NCI-H774 (cell line): ENCODE results near the gene SLC16A6.
A peak's percentile ranks its signal among the peaks of the same experiment; 100 is the strongest.
"Not testable (repeated sequence)": the region's sequence is repeated elsewhere in the genome, so short reads cannot be mapped to it uniquely, and the experiment has no call there.

ENCODE experiments used
- DNase-seq: peaks from one replicate; lab custom pipeline; 2025; lab: John Stamatoyannopoulos, UW

Gene SLC16A6

GRCh38 chr17:68247445-68248198, 43.3 kb downstream of the SLC16A6 start, which contains the start of gene AMZ2:
Gene AMZ2 (plus strand): TSS chr17:68248043. CDS start chr17:68250188, 2,145 bp downstream.
- DNase-seq: peak; percentile 98

GRCh38 chr17:68246271-68247028, 44.5 kb downstream of the SLC16A6 start:
- DNase-seq: no peak

- no peak for DNase-seq
Measured at GRCh38 chr17:68239632-68240366, 51.1 kb downstream of the SLC16A6 start.

- DNase-seq: no peak
Measured at GRCh38 chr17:68238871-68239253, 52.1 kb downstream of the SLC16A6 start.

- no peak for DNase-seq
Measured at GRCh38 chr17:68238164-68238870, 52.6 kb downstream of the SLC16A6 start.

GRCh38 chr17:68237369-68238163, 53.4 kb downstream of the SLC16A6 start:
- DNase-seq: not testable (repeated sequence)

GRCh38 chr17:68235336-68235791, 55.6 kb downstream of the SLC16A6 start:
- DNase-seq: not testable (repeated sequence)

GRCh38 chr17:68234726-68235335, 56.1 kb downstream of the SLC16A6 start:
- DNase-seq: not testable (repeated sequence)

GRCh38 chr17:68232741-68233140, 58.2 kb downstream of the SLC16A6 start:
- not testable (repeated sequence) for DNase-seq

GRCh38 chr17:68231541-68231940, 59.4 kb downstream of the SLC16A6 start:
- DNase-seq: no peak

GRCh38 chr17:68231131-68231530, 59.8 kb downstream of the SLC16A6 start:
- not testable (repeated sequence) for DNase-seq

- DNase-seq: no peak
Measured at GRCh38 chr17:68229619-68230018, 61.3 kb downstream of the SLC16A6 start.

- no peak for DNase-seq
Measured at GRCh38 chr17:68228817-68229570, 61.9 kb downstream of the SLC16A6 start.

GRCh38 chr17:68228039-68228680, 62.8 kb downstream of the SLC16A6 start:
- DNase-seq: not testable (repeated sequence)

- not testable (repeated sequence) for DNase-seq
Measured at GRCh38 chr17:68225055-68225454, 65.9 kb downstream of the SLC16A6 start.

- no peak for DNase-seq
Measured at GRCh38 chr17:68222606-68223005, 68.3 kb downstream of the SLC16A6 start.

- no peak for DNase-seq
Measured at GRCh38 chr17:68221786-68222185, 69.1 kb downstream of the SLC16A6 start.

- DNase-seq: not testable (repeated sequence)
Measured at GRCh38 chr17:68220786-68221185, 70.1 kb downstream of the SLC16A6 start.

GRCh38 chr17:68220186-68220585, 70.7 kb downstream of the SLC16A6 start:
- DNase-seq: not testable (repeated sequence)
